ENCODE data around the gene GRM1.

GRCh38 chr6:146361128-146361924, 332.5 kb downstream of the GRM1 start:
- TF ChIP-seq CTCF (IDR thresholded peaks at IDR 0.05) (no peak), POLR2A (IDR thresholded peaks at IDR 0.05) (no peak)
